Nucleus accumbens (tissue), 56 donors: ENCODE data around the gene C22orf15.
"Not testable (repeated sequence)": the region's sequence is repeated elsewhere in the genome, so short reads cannot be mapped to it uniquely, and the experiment has no call there.

Source experiments
- DNase-seq, 56 donors: peaks; one replicate each; lab custom pipeline; 2025; lab: John Stamatoyannopoulos, UW

Gene C22orf15, protein sequence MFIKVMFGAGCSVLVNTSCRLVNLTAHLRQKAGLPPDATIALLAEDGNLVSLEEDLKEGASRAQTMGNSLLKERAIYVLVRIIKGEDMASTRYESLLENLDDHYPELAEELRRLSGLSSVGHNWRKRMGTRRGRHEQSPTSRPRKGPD

DNA sequence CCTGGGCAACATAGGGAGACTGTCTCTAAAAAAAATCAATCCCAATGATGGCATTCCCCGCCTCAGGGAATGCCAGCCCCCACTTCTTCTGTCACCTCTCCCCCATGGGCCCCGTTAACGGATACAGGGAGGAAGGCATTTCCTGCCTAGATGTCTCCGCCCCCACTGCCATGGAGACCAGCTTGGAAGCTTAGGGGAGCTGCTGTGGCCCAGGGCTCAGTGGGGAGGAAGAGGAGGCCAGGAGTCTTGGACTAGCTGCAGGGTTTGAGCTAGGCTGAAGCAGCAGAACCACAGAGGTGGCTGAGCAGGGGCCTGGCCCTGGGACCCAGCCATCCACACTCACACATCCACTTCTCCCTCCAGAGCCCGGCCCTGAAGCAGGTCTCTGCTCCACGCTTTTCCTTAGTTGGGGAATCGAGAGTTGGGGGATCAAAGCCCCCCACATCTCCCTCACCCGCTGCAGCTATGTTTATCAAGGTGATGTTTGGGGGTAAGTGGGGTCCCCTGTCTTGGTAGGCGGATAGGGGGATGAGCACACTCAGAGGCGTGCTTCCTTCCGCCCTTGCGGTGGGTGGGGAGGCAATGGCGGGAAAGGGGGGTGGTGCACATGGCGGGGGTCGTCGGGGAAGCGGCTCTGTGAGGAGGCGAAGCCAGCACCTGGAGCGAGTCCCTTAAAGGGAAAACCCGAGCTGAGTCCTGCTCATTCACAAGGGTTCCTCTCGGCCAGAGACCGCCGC lies at the start of gene C22orf15:
Gene C22orf15, plus strand, starts transcription at position 149 of the 737 bp plus-strand sequence. Its CDS starts 317 bp downstream, at position 466.
- peak in 6 of 56 donors; percentile 10 to 39 (median 23) for DNase-seq

DNA sequence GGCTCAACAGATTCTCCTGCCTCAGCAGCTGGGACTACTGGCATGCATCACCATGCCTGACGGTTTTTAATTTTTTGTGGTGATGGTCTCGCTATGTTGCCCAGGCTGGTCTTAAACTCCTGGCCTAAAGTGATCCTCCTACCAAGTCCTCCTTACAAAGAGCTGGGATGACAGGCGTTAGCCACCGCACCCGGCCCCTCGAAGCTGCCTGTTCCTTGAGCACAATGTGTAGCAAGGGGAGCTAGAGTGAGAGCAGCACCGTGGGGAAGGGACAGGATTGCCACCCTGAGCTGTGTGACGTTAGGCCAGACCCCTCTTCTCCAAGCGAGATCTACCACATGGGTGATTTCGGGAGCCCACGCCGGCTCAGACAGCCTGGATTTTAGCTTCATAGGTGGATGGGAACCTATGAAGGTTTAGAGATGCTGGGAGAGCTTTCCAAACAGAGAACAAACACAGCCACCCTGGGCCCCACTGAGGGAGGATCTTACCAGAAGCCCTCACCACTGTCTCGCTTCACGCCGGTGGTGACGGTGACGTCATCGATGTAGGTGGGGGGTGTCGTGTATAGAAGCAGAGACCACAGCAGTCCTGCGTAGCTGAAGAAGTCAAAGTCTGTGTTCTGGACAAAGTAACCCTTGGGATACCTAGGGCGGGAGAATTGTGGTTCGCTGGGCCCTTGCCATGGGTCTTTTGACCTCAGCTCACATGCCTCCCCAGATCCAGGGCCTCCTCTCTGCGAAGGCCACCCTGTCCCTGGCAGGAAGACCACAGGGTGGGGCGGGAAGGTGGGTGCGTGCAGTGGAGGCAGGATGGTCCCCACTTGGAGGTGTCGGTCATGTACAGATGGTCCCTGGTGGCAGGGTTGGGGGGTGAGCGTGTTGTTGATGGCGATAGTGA lies 48.8 kb upstream of the C22orf15 start:
- no peak for DNase-seq

DNA sequence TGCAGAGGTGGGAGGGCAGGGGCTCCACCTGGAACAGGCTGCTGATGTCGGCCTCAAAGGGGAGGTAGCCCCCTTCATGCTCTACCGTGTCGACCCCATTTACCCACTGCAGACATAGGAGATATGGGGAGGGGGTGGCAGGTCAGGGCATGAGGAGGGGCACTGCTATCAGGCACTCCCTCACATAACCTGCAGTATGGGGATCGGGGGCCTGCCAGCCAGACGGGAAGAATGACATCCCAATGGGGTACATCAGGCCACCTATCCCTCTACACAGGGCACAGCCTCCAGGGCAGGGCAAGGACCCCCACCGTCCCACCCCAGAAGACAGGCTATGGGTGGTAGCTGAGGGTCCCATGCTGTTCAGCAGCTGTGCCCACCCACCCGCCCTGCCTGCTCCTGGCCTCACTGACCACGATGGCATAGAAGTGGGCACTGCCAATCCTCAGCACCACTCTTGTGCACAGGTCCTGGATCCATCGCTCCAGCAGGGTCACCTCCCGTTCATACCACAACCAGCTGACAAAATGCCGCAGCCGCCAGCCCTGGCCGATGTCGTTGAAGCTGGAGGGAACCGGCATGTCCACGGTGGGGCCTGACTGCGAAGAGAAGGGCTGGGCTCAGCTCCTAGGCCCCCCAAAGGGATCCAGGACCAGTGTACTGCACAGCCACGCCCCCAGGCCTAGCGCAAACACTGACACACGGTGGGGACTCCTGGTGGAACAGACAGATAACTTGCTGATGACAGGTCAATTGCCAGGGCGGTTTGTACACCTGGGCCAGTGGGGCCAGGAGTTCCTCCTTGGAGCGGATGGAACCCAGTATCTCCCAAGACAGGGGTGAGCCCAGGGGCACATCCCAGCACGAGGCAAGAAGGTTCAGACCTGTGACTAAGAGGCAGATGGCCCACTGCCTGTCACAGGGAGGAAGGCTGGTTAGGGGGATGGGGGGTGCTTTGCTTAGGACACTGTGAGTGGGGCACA lies 47.9 kb upstream of the C22orf15 start:
- no peak for DNase-seq

DNA sequence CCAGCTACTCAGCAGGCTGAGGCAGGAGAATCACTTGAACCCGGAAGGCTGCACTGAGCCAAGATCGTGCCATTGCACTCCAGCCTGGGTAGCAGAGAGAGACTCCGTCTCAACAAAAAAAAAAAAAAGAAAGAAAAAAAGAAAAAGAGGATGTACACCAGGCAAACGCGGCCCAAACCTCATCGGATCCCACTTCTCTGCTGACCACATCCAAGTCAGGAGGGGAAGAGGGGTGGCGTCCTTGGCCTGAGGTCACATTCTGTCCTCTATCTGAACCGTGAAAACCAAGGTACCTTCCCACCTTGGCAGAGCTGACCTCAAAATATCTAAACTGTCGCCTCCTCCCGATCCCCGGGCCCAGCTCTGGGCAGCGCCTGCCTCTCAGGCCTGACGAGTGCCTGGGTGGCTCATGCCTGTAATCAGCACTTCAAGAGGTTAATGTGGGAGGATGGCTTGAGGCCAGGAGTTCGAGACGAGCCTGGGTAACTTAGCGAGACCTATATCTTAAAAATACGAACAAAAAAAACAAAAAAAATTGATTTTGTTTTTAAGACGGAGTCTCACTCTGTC lies 46.9 kb upstream of the C22orf15 start:
- no peak for DNase-seq

DNA sequence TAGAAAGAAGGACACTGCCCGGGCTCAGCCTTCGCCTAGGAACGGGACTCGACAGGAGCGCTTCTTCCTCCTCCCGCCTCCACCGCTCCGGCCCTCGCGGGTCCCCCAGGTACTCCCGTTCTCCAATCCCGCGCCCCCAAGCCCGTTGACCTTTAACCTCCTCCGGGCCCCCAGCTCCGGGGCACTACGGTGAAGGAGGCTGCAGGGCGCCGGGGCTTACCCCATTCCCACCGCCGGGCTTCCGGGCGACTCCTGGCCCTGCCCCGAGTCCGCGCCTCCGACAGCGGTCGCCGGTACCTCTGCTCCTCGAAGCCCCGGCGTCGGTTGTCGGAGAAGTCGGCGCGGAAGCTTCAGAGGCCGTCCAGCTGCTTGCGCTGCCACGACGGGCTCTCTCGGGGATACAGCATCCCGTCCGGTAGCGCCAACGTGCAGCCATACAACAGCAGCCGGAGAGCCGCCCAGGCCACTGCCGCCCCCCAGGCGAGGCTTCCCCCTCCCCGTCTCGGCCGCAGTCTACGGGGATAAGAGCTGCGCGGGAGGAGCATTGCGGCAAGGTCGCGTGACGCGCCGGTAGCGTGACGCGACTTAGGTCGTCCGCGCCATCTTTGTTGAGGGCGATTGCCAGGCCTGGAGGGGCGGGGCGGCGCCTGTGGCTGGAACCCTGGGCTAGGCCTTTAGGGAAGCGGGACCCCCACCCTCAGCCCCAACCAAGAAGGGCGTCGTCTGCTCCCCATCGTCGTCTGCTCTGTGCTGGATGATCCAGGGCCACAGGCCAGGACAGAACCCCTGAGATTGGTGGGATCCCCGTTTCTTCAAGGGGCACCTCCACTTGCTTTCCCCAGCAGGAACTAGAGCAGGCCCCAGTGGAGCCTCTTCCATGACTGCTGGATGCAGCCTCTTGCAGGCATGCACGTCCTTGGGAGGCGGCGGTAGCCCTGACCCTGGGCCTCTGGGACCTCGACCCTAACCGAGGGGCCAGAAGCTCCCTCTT lies 45.7 kb upstream of the C22orf15 start:
- peak; percentile 28 to 90 (median 78) for DNase-seq

DNA sequence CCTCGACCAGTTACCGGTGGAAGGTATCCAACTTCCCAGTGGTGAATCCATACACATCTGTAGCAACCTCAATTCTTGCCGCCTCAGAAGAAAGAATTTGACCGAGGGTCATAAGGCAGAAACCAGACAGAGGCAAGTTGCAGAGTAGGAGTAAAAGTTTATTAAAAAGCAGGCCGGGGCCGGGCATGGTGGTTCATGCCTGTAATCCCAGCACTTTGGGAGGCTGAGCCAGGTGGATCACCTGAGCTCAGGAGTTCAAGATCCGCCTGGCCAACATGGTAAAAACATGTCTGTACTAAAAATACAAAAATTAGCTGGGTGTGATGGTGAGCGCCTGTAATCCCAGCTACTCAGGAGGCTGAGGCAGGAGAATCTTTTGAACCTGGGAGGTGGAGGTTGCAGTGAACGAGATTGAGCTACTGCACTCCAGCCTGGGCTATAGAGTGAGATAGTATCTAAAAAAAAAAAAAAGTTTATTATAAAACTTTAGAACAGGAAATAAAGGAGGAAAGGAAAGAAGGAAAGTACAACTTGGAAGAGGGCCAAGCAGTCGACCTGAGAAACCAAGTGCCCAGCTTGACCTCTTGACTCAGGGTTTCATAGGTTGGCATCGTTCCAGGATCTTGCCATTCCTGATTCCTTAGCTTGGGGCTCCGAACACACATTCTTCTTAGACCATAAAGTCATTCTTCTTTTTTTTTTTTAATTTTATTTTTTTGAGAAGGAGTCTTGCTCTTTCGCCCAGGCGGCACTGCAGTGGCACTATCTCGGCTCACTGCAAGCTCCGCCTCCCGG lies 44.2 kb upstream of the C22orf15 start:
- peak in 1 of 56 donors; percentile 5 for DNase-seq

DNA sequence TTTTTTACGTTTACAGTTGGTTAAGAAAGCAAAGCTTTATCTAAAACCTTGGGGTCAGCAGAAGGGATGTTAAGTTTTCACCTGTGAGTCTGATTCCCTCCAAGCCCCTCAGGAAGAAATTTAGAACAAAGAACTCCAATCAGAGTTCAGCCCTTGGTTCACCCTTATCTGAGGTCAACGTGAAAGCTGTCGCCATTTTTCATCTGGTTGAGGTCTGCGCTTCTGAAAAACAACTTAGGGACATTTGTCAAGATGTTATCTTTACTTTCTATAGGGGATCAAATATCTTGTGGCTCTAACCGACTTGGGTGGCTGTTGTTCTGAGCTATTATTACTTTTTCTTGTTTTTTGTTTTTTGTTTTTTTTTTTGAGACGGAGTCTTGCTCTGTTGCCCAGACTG lies 41.9 kb upstream of the C22orf15 start:
- DNase-seq: no peak

DNA sequence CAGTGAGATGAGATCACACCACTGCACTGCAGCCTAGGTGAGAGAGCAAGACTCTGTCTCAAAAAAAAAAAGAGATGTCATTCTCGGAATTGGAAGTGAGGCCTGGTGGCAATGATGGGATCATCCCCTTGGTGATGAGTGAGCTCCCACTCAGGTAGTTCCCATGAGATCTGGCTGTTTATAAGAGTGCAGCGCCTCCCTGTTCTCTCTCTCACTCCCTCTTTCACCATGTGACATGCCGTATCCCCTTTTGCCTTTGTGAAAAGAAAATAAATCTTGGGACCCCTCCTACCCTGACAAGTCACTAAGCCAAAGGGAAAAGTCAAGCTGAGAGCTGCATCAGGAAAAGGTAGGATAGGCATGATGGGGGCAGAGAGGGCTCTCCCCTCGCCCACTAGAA lies 40.6 kb upstream of the C22orf15 start:
- DNase-seq: no peak

DNA sequence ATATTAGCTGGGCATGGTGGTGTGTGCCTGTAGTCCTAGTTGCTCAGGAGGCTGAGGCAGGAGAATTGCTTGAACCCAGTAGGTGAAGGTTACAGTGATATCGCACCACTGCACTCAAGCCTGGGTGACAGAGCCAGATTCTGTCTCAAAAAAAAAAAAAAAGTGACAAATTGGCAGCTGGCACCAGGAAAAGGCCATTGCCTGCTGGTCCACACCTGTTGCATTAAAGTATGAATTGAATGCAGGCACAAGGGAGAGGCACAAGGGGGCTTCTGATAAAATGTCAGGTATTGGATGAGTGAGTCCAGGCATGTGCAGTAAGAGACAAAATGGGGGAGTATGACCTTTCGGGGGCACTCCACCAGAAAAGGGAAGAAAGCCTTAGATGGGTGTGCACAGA lies 40.1 kb upstream of the C22orf15 start:
- DNase-seq: no peak

DNA sequence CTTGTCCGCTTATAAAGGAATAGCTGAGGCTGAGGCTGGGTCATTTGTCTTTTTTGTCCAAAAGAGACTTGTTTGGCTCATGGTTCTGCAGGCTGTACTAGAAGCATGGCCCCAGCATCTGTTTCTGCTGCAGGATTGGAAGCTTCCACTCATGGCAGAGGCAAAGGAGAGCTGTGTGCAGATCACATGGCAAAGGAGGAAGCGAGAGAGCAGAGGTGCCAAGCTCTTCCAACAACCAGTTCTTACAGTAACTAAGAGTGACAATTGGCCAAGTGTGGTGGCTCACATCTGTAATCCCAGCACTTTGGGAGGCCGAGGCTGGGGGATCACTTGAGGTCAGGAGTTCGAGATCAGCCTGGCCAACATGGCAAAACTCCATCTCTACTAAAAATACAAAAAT lies 34.7 kb upstream of the C22orf15 start:
- not testable (repeated sequence) for DNase-seq

DNA sequence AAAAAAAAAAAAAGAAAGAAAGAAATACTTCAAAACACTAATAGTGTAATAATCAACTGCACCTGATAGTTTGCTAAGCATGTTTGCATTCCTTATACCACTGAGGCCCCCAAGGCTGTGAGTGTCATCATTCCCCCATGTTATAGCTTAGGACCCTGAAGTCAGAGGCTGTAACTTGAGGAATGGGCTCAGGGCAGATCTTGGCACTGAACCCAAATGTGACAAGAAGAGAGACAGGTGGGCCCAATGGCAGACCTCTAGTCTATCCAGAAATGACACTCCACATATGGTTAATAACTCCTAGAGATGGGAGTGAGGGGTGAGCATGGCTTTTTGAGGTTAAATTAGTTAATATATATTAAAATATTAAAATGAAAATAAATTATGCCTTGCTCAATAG lies 25.1 kb upstream of the C22orf15 start:
- DNase-seq: no peak

DNA sequence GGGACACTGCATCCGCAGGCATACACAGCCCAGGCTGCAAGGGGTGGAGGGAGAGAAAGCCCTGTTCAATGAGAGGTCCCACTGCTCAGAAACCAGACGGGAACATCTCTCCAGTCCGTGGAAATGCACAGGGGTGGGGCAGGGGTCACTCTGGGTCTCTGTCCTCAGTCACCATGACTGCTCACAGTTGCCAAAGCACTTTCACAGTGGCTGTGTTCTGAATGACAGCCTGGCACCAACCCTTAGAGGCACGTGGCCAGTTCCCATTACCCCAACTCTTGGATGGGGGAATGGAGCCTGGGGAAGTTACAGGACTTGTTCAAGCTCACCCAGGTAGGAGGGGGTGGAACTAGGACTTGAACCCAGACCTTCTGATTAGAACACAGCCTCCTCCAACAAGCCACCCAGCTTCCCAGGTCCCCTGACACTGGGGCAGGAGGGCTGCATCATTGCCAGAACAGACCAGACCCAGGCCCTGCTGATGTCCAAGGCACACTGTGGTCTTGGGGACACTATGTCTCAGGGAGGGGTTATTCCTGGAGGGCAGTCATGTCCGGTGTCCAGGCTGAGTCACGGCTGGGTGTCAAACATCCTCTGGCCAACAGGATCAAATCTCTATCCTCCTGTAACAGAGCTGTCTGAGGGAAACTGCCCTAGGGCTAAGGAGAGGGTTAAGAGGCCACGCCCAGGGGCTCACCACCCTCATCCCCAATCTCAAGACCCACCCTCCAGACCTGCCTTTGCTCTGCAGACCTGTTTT lies 20.1 kb upstream of the C22orf15 start:
- DNase-seq: peak in 1 of 56 donors; percentile 15

DNA sequence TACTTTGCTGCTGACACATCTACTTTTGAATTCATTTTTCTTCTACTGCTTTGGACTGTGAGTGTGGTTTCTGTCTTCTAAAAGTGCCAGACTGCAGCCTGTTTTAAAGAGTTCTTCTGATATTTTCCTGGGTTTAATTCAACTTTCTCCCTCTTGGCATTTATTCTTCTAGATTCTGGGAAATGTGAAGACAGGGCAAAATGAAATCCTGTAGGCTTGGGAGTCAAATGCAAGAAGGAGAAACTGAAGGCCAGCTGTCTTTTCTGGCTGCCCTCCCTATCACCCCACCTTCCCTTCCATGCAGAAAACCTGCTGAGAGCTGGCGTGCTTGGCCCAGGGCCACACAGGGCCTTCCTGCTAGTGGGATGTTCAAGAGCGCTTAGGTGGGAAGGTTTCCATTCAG lies 19.5 kb upstream of the C22orf15 start:
- DNase-seq: no peak

DNA sequence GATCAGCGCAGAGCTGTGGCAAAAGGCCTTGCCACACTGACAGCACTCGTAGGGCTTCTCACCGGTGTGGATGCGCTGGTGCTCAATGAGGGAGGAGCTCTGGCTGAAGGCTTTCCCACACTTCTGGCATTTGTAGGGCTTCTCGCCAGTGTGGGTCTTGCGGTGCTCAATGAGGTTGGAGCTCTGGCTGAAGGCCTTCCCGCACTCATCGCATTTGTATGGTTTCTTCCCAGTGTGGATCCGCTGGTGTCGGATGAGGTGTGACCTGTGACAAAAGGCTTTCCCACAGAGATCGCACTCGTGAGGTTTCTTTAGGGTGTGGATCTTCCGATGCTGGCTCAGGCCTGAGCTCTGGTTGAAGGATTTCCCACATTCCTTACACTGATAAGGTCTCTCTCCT lies 18.8 kb upstream of the C22orf15 start:
- DNase-seq: no peak

DNA sequence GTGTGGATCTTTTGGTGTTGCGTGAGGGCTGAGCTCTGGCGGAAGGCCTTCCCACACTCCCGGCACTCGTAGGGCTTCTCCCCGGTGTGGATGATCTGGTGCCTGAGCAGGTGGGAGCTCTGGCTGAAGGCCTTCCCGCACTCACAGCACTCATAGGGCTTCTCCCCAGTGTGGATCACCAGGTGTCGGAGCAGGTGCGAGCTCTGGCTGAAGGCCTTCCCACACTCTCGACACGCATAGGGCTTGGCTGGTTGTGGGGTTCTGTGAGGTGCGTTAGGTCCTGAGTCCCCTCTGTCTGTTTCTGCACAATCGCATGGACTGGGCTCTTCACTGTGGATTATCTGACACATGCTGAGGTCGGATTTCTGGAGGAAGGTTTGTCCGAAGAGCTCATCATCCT lies 18.3 kb upstream of the C22orf15 start:
- DNase-seq: no peak

DNA sequence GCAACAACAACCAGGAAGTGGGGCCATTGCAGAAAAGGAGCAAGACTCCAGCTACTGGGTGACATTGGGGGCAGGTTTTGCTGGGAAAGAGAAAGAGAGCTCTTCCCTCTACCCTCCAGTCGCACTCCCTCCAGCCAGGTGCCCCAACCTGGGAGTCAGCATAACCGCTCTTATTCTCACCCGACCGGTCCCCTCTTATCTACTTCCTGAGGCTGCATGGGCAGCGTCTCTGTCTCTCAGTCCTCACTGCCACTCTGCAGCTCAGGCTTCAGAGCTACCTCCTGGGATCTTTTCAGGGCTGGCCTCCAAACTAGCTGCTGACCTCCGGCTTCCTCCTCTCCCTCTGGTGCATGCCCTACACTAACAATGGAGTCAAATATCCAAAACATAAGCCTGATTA lies 17.0 kb upstream of the C22orf15 start:
- no peak for DNase-seq

DNA sequence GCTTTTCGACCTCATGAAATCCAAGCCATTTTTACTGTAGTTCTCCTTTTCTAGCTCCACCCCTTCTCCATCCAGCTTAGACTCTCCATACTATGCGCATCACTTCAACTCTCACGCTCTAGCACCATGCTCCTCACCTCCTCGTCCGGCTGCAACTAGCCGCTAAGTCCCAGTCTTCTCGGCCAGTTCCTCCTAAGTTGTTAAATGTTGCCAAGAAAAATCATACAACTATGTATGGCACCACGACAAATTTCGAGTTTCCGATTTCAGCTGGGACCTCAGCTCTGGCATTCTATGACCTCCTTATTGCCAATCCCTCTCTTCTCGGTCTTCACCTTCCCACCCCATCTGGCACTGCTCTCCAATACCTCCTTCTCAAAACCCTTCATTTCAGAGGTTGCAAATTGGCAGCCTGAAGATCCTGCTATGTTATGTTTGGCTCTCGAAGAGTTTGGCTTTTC lies 12.9 kb upstream of the C22orf15 start:
- no peak for DNase-seq
